ENCODE results near the gene DAPK1. TPM values are rescaled to one million over a fixed set of nuclear protein-coding genes. Genes with fewer than 3 reads are reported as not detected.

The DAPK1 gene
- total RNA-seq, 1 donor from 2014 or later, result 35.1 TPM

- Mint-ChIP-seq H3K4me1 (ENCODE audit: low read depth, unreplicated experiment) (peaks cover 8% of the 10 kb centered on the region), H3K4me3 (ENCODE audit: unreplicated experiment) (no peak overlapping the region), H3K27me3 (ENCODE audit: low read depth, unreplicated experiment) (no peaks in the 10 kb centered on the region), H3K36me3 (ENCODE audit: low read depth, unreplicated experiment) (peaks cover 2% of the 10 kb centered on the region), H3K27ac (ENCODE audit: unreplicated experiment) (no peak overlapping the region), H3K9me3 (ENCODE audit: unreplicated experiment) (no peaks in the 10 kb centered on the region)
- Histone ChIP-seq H3K9me3 (ENCODE audit: insufficient read depth, low read depth, low read length) (no peaks in the 10 kb centered on the region), H3K27ac (ENCODE audit: low read depth, low read length) (no peak overlapping the region), H3K4me1 (ENCODE audit: insufficient read depth, low read length) (no peaks in the 10 kb centered on the region), H3K36me3 (ENCODE audit: insufficient read depth, low read length) (no peaks in the 10 kb centered on the region), H3K79me2 (ENCODE audit: insufficient read depth, low read length) (peaks cover 4% of the 10 kb centered on the region), H4K20me1 (ENCODE audit: insufficient read depth, low read length) (no peaks in the 10 kb centered on the region), H3K27me3 (ENCODE audit: insufficient read depth, low read length) (no peaks in the 10 kb centered on the region), H3K4me2 (ENCODE audit: low read length) (no peak overlapping the region), H3K4me3 (ENCODE audit: insufficient read depth, low read depth, low read length) (no peak overlapping the region), H2AFZ (ENCODE audit: low read depth, low read length) (no peak overlapping the region), H3K9ac (ENCODE audit: low read length) (no peak overlapping the region)
- no peak for DNase-seq (ENCODE audit: low read depth)
- no peak for FAIRE-seq
- no peak for TF ChIP-seq EZH2 (IDR thresholded peaks at IDR 0.05; ENCODE audit: insufficient read depth, low read length)
- TF ChIP-seq CTCF (IDR thresholded peaks at IDR 0.05; ENCODE audit: insufficient read depth, low read depth, low read length), result no peak
Measured at GRCh38 chr9:87535817-87536539, 38.3 kb downstream of the DAPK1 start.

GRCh38 chr9:87537625-87538024, 40.0 kb downstream of the DAPK1 start:
- no peak for DNase-seq (ENCODE audit: low read depth)
- H4K20me1 ChIP-seq (ENCODE audit: insufficient read depth, low read length), result no peaks in the 10 kb centered on the region

More at GRCh38 chr9:87537625-87538024, 40.0 kb downstream of the DAPK1 start:
- H3K4me3 ChIP-seq (ENCODE audit: insufficient read depth, low read depth, low read length), result no peak overlapping the region
- H3K27ac Mint-ChIP-seq (ENCODE audit: unreplicated experiment), result no peak overlapping the region
- H3K79me2 ChIP-seq (ENCODE audit: insufficient read depth, low read length), result peaks cover 4% of the 10 kb centered on the region
- H3K4me1 Mint-ChIP-seq (ENCODE audit: low read depth, unreplicated experiment), result peaks cover 3% of the 10 kb centered on the region
- no peaks in the 10 kb centered on the region for H3K27me3 ChIP-seq (ENCODE audit: insufficient read depth, low read length)
- no peak overlapping the region for H2AFZ ChIP-seq (ENCODE audit: low read depth, low read length)
- no peaks in the 10 kb centered on the region for H3K9me3 ChIP-seq (ENCODE audit: insufficient read depth, low read depth, low read length)
- no peak overlapping the region for H3K4me2 ChIP-seq (ENCODE audit: low read length)
- no peaks in the 10 kb centered on the region for H3K9me3 Mint-ChIP-seq (ENCODE audit: unreplicated experiment)
- H3K9ac ChIP-seq (ENCODE audit: low read length), result no peak overlapping the region
- peaks cover 6% of the 10 kb centered on the region for H3K36me3 Mint-ChIP-seq (ENCODE audit: low read depth, unreplicated experiment)
- H3K27ac ChIP-seq (ENCODE audit: low read depth, low read length), result no peak overlapping the region
- TF ChIP-seq CTCF (IDR thresholded peaks at IDR 0.05; ENCODE audit: insufficient read depth, low read depth, low read length) (no peak), EZH2 (IDR thresholded peaks at IDR 0.05; ENCODE audit: insufficient read depth, low read length) (no peak)
- H3K4me3 Mint-ChIP-seq (ENCODE audit: unreplicated experiment), result no peak overlapping the region
- peaks cover under 1% of the 10 kb centered on the region for H3K4me1 ChIP-seq (ENCODE audit: insufficient read depth, low read length)
- no peaks in the 10 kb centered on the region for H3K36me3 ChIP-seq (ENCODE audit: insufficient read depth, low read length)
- no peak for FAIRE-seq
- no peaks in the 10 kb centered on the region for H3K27me3 Mint-ChIP-seq (ENCODE audit: low read depth, unreplicated experiment)
